ENCODE data around the gene UBAC2.

DNA sequence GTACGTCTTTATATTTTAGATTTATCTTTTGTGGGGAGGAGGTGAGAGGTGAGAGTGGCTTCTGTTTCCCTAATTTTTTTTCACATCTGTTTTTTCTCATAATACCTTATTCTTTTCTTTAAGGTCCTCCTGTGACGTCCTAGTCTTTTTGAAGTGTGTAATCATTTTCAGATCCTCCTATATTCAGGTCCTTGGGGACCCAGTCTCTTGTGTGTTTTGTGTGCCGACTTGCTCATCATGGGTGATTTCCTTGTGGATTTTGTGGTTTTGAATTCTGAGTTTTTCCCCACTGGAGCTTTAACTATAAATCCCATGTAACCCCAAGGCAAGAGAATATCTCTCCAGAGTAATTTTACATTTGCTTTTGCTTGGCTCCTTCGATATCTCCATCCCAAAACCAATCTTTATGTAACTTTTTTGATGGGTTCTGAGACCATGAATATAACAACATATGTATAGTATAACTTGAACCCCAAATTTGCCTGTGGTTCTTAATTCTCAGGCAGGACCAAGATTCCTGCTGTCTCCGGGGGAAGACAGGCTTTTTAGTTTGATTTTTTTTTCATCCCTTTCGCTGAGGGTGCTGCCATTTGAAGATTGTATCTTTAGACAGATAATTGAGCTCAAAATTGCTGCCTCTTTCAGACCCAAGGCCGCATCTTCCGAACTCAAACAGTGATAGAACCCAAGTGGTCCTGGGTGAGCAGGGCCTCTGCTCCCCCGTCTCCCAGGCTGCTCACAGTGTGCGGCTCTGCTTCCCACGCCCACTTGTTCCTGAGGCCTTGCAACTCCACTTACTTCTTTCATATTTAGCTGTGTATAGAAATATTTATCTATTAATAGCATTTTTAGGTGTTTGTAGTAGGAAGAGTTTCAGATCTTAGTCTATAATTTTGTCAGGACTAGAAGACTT, 165.7 kb downstream of the UBAC2 start:
- TF ChIP-seq TAF1 (IDR thresholded peaks at IDR 0.05; ENCODE audit: borderline replicate concordance, low read depth, low read length) (no peak), POLR2A (IDR thresholded peaks at IDR 0.05; ENCODE audit: low read depth, low read length) (no peak), POLR2AphosphoS5 (IDR thresholded peaks at IDR 0.05; ENCODE audit: low read depth, low read length) (no peak)
